ENCODE measurements around the gene BOK. TPM values are rescaled to one million over a fixed set of nuclear protein-coding genes. Genes with fewer than 3 reads are reported as not detected.

BOK gene
- 13.8 TPM for total RNA-seq (ENCODE audit: unreplicated experiment)
- long read RNA-seq, transcript BOK-201 (5 exons, 2,657 nt) = major isoform, 10 of 18 reads
- long read RNA-seq, partial matches to known transcripts = 4 of 18 reads
- long read RNA-seq, other reads (novel, unspliced or antisense) = 4 of 18 reads

GRCh38 chr2:241558532-241559322 lies at the start of gene BOK:
BOK (plus strand) TSS chr2:241558745; CDS start chr2:241559484, 739 bp downstream.
- DNase-seq = peak; percentile 67
- Mint-ChIP-seq H3K4me3 (ENCODE audit: unreplicated experiment) (peak within 1 kb of the TSS; percentile 82), H3K27ac (ENCODE audit: unreplicated experiment) (peak within 1 kb of the TSS; percentile 44), H3K27me3 (ENCODE audit: unreplicated experiment) (peaks cover 13% of the 10 kb centered on the region), H3K36me3 (ENCODE audit: unreplicated experiment) (peaks cover 19% of the 10 kb centered on the region), H3K9me3 (ENCODE audit: unreplicated experiment) (peaks cover 15% of the 10 kb centered on the region), H3K4me1 (ENCODE audit: low read depth, unreplicated experiment) (no peaks in the 10 kb centered on the region)
- TF ChIP-seq CTCF (IDR thresholded peaks at IDR 0.05; ENCODE audit: partially characterized antibody, unreplicated experiment) = no peak

GRCh38 chr2:241509155-241509784 lies 49.3 kb upstream of the BOK start:
- H3K36me3 Mint-ChIP-seq (ENCODE audit: unreplicated experiment) = no peaks in the 10 kb centered on the region
- TF ChIP-seq CTCF (IDR thresholded peaks at IDR 0.05; ENCODE audit: partially characterized antibody, unreplicated experiment) = no peak
- DNase-seq = no peak
- peak overlapping the region; percentile 86 for H3K4me3 Mint-ChIP-seq (ENCODE audit: unreplicated experiment)
- H3K4me1 Mint-ChIP-seq (ENCODE audit: low read depth, unreplicated experiment) = peaks cover 16% of the 10 kb centered on the region
- peaks cover 4% of the 10 kb centered on the region for H3K27me3 Mint-ChIP-seq (ENCODE audit: unreplicated experiment)
- H3K27ac Mint-ChIP-seq (ENCODE audit: unreplicated experiment) = peak overlapping the region; percentile 13
- H3K9me3 Mint-ChIP-seq (ENCODE audit: unreplicated experiment) = peaks cover 17% of the 10 kb centered on the region

- no peak overlapping the region for H3K4me3 Mint-ChIP-seq (ENCODE audit: unreplicated experiment)
- H3K4me1 Mint-ChIP-seq (ENCODE audit: low read depth, unreplicated experiment) = peaks cover 5% of the 10 kb centered on the region
- peaks cover 8% of the 10 kb centered on the region for H3K9me3 Mint-ChIP-seq (ENCODE audit: unreplicated experiment)
- DNase-seq = no peak
- H3K27ac Mint-ChIP-seq (ENCODE audit: unreplicated experiment) = no peak overlapping the region
- no peaks in the 10 kb centered on the region for H3K36me3 Mint-ChIP-seq (ENCODE audit: unreplicated experiment)
- no peak for TF ChIP-seq CTCF (IDR thresholded peaks at IDR 0.05; ENCODE audit: partially characterized antibody, unreplicated experiment)
- peaks cover 3% of the 10 kb centered on the region for H3K27me3 Mint-ChIP-seq (ENCODE audit: unreplicated experiment)
These were observed 47.3 kb upstream of the BOK start for GRCh38 chr2:241511091-241511741.

GRCh38 chr2:241514553-241514952 lies 44.0 kb upstream of the BOK start:
- no peak for DNase-seq
- H3K9me3 Mint-ChIP-seq (ENCODE audit: unreplicated experiment) = peaks cover 6% of the 10 kb centered on the region
- H3K27me3 Mint-ChIP-seq (ENCODE audit: unreplicated experiment) = peaks cover under 1% of the 10 kb centered on the region
- H3K27ac Mint-ChIP-seq (ENCODE audit: unreplicated experiment) = no peak overlapping the region
- H3K4me3 Mint-ChIP-seq (ENCODE audit: unreplicated experiment) = no peak overlapping the region
- TF ChIP-seq CTCF (IDR thresholded peaks at IDR 0.05; ENCODE audit: partially characterized antibody, unreplicated experiment) = no peak
- H3K4me1 Mint-ChIP-seq (ENCODE audit: low read depth, unreplicated experiment) = no peaks in the 10 kb centered on the region
- no peaks in the 10 kb centered on the region for H3K36me3 Mint-ChIP-seq (ENCODE audit: unreplicated experiment)
